HepG2 (cell line): ENCODE data around the gene MYLK. TPM values are rescaled to one million over a fixed set of nuclear protein-coding genes. Genes with fewer than 3 reads are reported as not detected.

Experiments used
- AHDC1 ChIP-seq: sonication (generic); formaldehyde crosslinking; IDR thresholded peaks from 2 replicates; pipeline ENCODE4 v1.5.1; 2020; ENCODE audit warnings: mild to moderate bottlenecking, missing genetic modification reagents, borderline replicate concordance
- ATM ChIP-seq: fragments of 450-650 bp; IDR thresholded peaks from 2 replicates; pipeline ENCODE4 v1.7.1; 2017; ENCODE audit warnings: mild to moderate bottlenecking, borderline replicate concordance
- GLI4 ChIP-seq: sonication (generic); formaldehyde crosslinking; IDR thresholded peaks from 2 replicates; pipeline ENCODE4 v1.5.1; 2020; ENCODE audit warnings: missing genetic modification reagents, mild to moderate bottlenecking, moderate library complexity, borderline replicate concordance
- HHEX ChIP-seq: IDR thresholded peaks from 2 replicates; pipeline ENCODE4 v1.6.1; 2016; ENCODE audit warnings: control low read depth
- KLF11 ChIP-seq: IDR thresholded peaks from 2 replicates; pipeline ENCODE4 v1.6.1; 2016; ENCODE audit warnings: missing compliant biosample characterization
- POLR2G ChIP-seq: fragments of 200-400 bp; formaldehyde crosslinking; IDR thresholded peaks from 2 replicates; pipeline ENCODE4 v1.6.1; 2018; ENCODE audit warnings: mild to moderate bottlenecking, low read depth, low read length, moderate library complexity
- RFXAP ChIP-seq: sonication (generic); formaldehyde crosslinking; IDR thresholded peaks from 2 replicates; pipeline ENCODE4 v1.4.0; 2020; ENCODE audit warnings: missing genetic modification reagents, borderline replicate concordance
- ZFY ChIP-seq: sonication (generic); formaldehyde crosslinking; IDR thresholded peaks from 2 replicates; pipeline ENCODE4 v1.4.0; 2020; ENCODE audit warnings: missing genetic modification reagents
- ZNF17 ChIP-seq: sonication (generic); formaldehyde crosslinking; IDR thresholded peaks from 2 replicates; pipeline ENCODE4 v1.5.0; 2020; ENCODE audit warnings: mild to moderate bottlenecking, missing genetic modification reagents
- ZNF350 ChIP-seq: sonication (generic); formaldehyde crosslinking; IDR thresholded peaks from 2 replicates; pipeline ENCODE4 v1.4.0; 2020; ENCODE audit warnings: mild to moderate bottlenecking, low read depth, missing genetic modification reagents, borderline replicate concordance
- ZNF496 ChIP-seq: sonication (generic); formaldehyde crosslinking; IDR thresholded peaks from 2 replicates; pipeline ENCODE4 v1.8.1; 2023; ENCODE audit warnings: mild to moderate bottlenecking, moderate library complexity, missing genetic modification reagents; ENCODE audit not compliant: insufficient replicate concordance
- ZNF710 ChIP-seq: sonication (generic); formaldehyde crosslinking; IDR thresholded peaks from 2 replicates; pipeline ENCODE4 v1.5.0; 2020; ENCODE audit warnings: mild to moderate bottlenecking, missing genetic modification reagents, borderline replicate concordance
- ZNF775 ChIP-seq: sonication (generic); formaldehyde crosslinking; IDR thresholded peaks from 2 replicates; pipeline ENCODE4 v1.4.0; 2020; ENCODE audit warnings: missing genetic modification reagents, mild to moderate bottlenecking, moderate library complexity, borderline replicate concordance
- ZSCAN30 ChIP-seq: sonication (generic); formaldehyde crosslinking; IDR thresholded peaks from 2 replicates; pipeline ENCODE4 v1.5.0; 2020; ENCODE audit warnings: mild to moderate bottlenecking, missing genetic modification reagents
- polyA plus RNA-seq, 8 experiments: library from polyadenylated mRNA; depleted of rRNA in 3 of 8; stranded (reverse) in 7 of 8; unstranded in 1 of 8; fragments of >200 nt; fragmentation: Illumina TruSeq in 4 of 8; extraction: Trizol in 4 of 8; gene quantifications; 2 replicates each; pipeline versions ENCODE4 v1.2.1 to v1.2.3, GENCODE V29; 2011 to 2016; ENCODE audit warnings: low read depth in 4 of 8, missing spikeins in 1 of 8, mixed read lengths in 1 of 8; ENCODE audit not compliant: insufficient read depth in 1 of 8
- total RNA-seq, 5 experiments: library from RNA; depleted of rRNA; stranded (reverse); fragments of >200 nt; fragmentation: Illumina TruSeq; extraction: Trizol; gene quantifications; 2 replicates each; pipeline ENCODE4 v1.2.3, GENCODE V29; 2016; ENCODE audit warnings: low read depth in 1 of 5
- TF ChIP-seq, protein P1 (sequence below): IDR thresholded peaks from 2 replicates; pipeline ENCODE4 v1.4.0; 2020; ENCODE audit warnings: mild to moderate bottlenecking, missing genetic modification reagents
- TF ChIP-seq, protein P2 (sequence below): sonication (generic); formaldehyde crosslinking; IDR thresholded peaks from 2 replicates; pipeline ENCODE4 v1.5.0; 2020; ENCODE audit warnings: missing genetic modification reagents

The MYLK gene
- total and polyA plus RNA-seq, 2 of the 13 experiments (the other 11 are each of a cell fraction or from before 2014, with no cell fraction given) = 10.6 to 34.9 TPM

GRCh38 chr3:123750659-123751420 lies 133.3 kb downstream of the MYLK start (continued):
- TF ChIP-seq ATM (no peak), RFXAP (0 out of 2 replicates have a peak, but pooled peaks have one; percentile 44), HHEX (CRISPR knock-in tag) (no peak), ZNF496 (CRISPR knock-in tag) (no peak), ZSCAN30 (CRISPR knock-in tag) (no peak), ZFY (CRISPR knock-in tag) (peak; percentile 14; the same call in 1 of the 2 replicates), KLF11 (CRISPR knock-in tag) (0 out of 2 replicates have a peak, but pooled peaks have one; percentile 57), AHDC1 (CRISPR knock-in tag) (peak; percentile 47; the same call in 1 of the 2 replicates), GLI4 (CRISPR knock-in tag) (no peak), ZNF710 (CRISPR knock-in tag) (peak; percentile 55; the same call in 1 of the 2 replicates), POLR2G (no peak), ZNF775 (no peak), ZNF17 (CRISPR knock-in tag) (no peak), ZNF350 (CRISPR knock-in tag) (no peak; the same call in 1 of the 2 replicates)
- TF ChIP-seq, protein P1, sequence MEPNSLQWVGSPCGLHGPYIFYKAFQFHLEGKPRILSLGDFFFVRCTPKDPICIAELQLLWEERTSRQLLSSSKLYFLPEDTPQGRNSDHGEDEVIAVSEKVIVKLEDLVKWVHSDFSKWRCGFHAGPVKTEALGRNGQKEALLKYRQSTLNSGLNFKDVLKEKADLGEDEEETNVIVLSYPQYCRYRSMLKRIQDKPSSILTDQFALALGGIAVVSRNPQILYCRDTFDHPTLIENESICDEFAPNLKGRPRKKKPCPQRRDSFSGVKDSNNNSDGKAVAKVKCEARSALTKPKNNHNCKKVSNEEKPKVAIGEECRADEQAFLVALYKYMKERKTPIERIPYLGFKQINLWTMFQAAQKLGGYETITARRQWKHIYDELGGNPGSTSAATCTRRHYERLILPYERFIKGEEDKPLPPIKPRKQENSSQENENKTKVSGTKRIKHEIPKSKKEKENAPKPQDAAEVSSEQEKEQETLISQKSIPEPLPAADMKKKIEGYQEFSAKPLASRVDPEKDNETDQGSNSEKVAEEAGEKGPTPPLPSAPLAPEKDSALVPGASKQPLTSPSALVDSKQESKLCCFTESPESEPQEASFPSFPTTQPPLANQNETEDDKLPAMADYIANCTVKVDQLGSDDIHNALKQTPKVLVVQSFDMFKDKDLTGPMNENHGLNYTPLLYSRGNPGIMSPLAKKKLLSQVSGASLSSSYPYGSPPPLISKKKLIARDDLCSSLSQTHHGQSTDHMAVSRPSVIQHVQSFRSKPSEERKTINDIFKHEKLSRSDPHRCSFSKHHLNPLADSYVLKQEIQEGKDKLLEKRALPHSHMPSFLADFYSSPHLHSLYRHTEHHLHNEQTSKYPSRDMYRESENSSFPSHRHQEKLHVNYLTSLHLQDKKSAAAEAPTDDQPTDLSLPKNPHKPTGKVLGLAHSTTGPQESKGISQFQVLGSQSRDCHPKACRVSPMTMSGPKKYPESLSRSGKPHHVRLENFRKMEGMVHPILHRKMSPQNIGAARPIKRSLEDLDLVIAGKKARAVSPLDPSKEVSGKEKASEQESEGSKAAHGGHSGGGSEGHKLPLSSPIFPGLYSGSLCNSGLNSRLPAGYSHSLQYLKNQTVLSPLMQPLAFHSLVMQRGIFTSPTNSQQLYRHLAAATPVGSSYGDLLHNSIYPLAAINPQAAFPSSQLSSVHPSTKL (CRISPR knock-in tag) = peak; percentile 90
- TF ChIP-seq, protein P2, sequence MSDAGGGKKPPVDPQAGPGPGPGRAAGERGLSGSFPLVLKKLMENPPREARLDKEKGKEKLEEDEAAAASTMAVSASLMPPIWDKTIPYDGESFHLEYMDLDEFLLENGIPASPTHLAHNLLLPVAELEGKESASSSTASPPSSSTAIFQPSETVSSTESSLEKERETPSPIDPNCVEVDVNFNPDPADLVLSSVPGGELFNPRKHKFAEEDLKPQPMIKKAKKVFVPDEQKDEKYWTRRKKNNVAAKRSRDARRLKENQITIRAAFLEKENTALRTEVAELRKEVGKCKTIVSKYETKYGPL (CRISPR knock-in tag) = no peak
